ENCODE measurements around the gene CHD9.

GRCh38 chr16:53078247-53078646 is 23.5 kb downstream of the CHD9 start:
- TF ChIP-seq CTCF (IDR thresholded peaks at IDR 0.05) = no peak
- TF ChIP-seq POLR2A (IDR thresholded peaks at IDR 0.05) = no peak
- TF ChIP-seq EP300 (IDR thresholded peaks at IDR 0.05) = no peak

All from sigmoid colon (tissue), 4 donors.